ENCODE data around the gene CADPS.
"Not testable (repeated sequence)": the region's sequence is repeated elsewhere in the genome, so short reads cannot be mapped to it uniquely, and the experiment has no call there.

The CADPS gene

GRCh38 chr3:62592408-62592807 is 282.8 kb downstream of the CADPS start:
- DNase-seq (ENCODE audit: low read depth): no peak

- DNase-seq (ENCODE audit: low read depth): no peak
These were observed 286.1 kb downstream of the CADPS start for GRCh38 chr3:62589078-62589477.

GRCh38 chr3:62587579-62588031 is 287.6 kb downstream of the CADPS start:
- peak; percentile 64 for DNase-seq (ENCODE audit: low read depth)

- no peak for DNase-seq (ENCODE audit: low read depth)
These were observed 288.0 kb downstream of the CADPS start for GRCh38 chr3:62587169-62587568.

GRCh38 chr3:62586356-62586755 is 288.9 kb downstream of the CADPS start:
- DNase-seq (ENCODE audit: low read depth): peak; percentile 74

GRCh38 chr3:62585861-62586260 is 289.4 kb downstream of the CADPS start:
- DNase-seq (ENCODE audit: low read depth): no peak

- DNase-seq (ENCODE audit: low read depth): no peak
These were observed 290.6 kb downstream of the CADPS start for GRCh38 chr3:62584636-62585035.

GRCh38 chr3:62582495-62583172 is 292.6 kb downstream of the CADPS start:
- DNase-seq (ENCODE audit: low read depth): no peak

GRCh38 chr3:62580485-62580884 is 294.7 kb downstream of the CADPS start:
- DNase-seq (ENCODE audit: low read depth): not testable (repeated sequence)

- no peak for DNase-seq (ENCODE audit: low read depth)
These were observed 298.1 kb downstream of the CADPS start for GRCh38 chr3:62577153-62577552.

- DNase-seq (ENCODE audit: low read depth): no peak
These were observed 300.8 kb downstream of the CADPS start for GRCh38 chr3:62574266-62574898.

GRCh38 chr3:62571916-62572315 is 303.3 kb downstream of the CADPS start:
- DNase-seq (ENCODE audit: low read depth): no peak

- no peak for DNase-seq (ENCODE audit: low read depth)
These were observed 304.3 kb downstream of the CADPS start for GRCh38 chr3:62570888-62571287.

- no peak for DNase-seq (ENCODE audit: low read depth)
These were observed 305.6 kb downstream of the CADPS start for GRCh38 chr3:62569609-62570008.

- DNase-seq (ENCODE audit: low read depth): peak; percentile 82
These were observed 307.9 kb downstream of the CADPS start for GRCh38 chr3:62567097-62568021.

- no peak for DNase-seq (ENCODE audit: low read depth)
These were observed 309.1 kb downstream of the CADPS start for GRCh38 chr3:62566022-62566557.

- DNase-seq (ENCODE audit: low read depth): peak; percentile 79
These were observed 312.6 kb downstream of the CADPS start for GRCh38 chr3:62562596-62562995.

GRCh38 chr3:62562017-62562416 is 313.2 kb downstream of the CADPS start:
- DNase-seq (ENCODE audit: low read depth): peak; percentile 77

GRCh38 chr3:62559831-62560445 is 315.3 kb downstream of the CADPS start:
- DNase-seq (ENCODE audit: low read depth): peak; percentile 38

GRCh38 chr3:62558549-62559112 is 316.6 kb downstream of the CADPS start:
- DNase-seq (ENCODE audit: low read depth): no peak

- no peak for DNase-seq (ENCODE audit: low read depth)
These were observed 317.2 kb downstream of the CADPS start for GRCh38 chr3:62557983-62558382.

- DNase-seq (ENCODE audit: low read depth): no peak
These were observed 317.8 kb downstream of the CADPS start for GRCh38 chr3:62557450-62557849.
